Upper lobe of left lung (tissue), 4 donors: ENCODE measurements around the gene CCDC86.

Experiments
- CTCF ChIP-seq, 6 experiments: fragments of 450-650 bp in 4 of 6; fragments of 200-600 bp in 2 of 6; sonication (generic) in 2 of 6; IDR thresholded peaks; one replicate each; pipeline ENCODE4 v1.5.1; 2016 to 2019; ENCODE audit warnings: antibody characterized with exemption in 6 of 6
- EP300 ChIP-seq, 4 donors: sonication (generic); formaldehyde crosslinking; IDR thresholded peaks; one replicate each; pipeline ENCODE4 v1.5.1; 2017; ENCODE audit warnings: antibody characterized with exemption in 4 of 4, control low read depth in 2 of 4
- POLR2A ChIP-seq, 4 donors: fragments of 450-650 bp; IDR thresholded peaks; one replicate each; pipeline ENCODE4 v1.5.1; 2016 to 2017; ENCODE audit warnings: antibody characterized with exemption in 4 of 4, mild to moderate bottlenecking in 2 of 4
- POLR2AphosphoS5 ChIP-seq, 2 donors: sonication (generic); formaldehyde crosslinking; IDR thresholded peaks; one replicate each; pipeline ENCODE4 v1.5.1; 2017; ENCODE audit warnings: antibody characterized with exemption in 2 of 2

GRCh38 chr11:60860943-60861342 is 19.0 kb downstream of the CCDC86 start:
- TF ChIP-seq CTCF (IDR thresholded peaks at IDR 0.05): no peak
- no peak for TF ChIP-seq EP300 (IDR thresholded peaks at IDR 0.05)
- no peak for TF ChIP-seq POLR2AphosphoS5 (IDR thresholded peaks at IDR 0.05)
- no peak for TF ChIP-seq POLR2A (IDR thresholded peaks at IDR 0.05)
